ENCODE data around the gene DNAH17.

- TF ChIP-seq CTCF (IDR thresholded peaks at IDR 0.05 in 2 of 3, conservative IDR thresholded peaks at IDR 0.05 in 1 of 3; ENCODE audit: borderline replicate concordance in 1 of 3, insufficient read depth in 1 of 3, low read depth in 2 of 3, low read length in 2 of 3) (no peak), EGR1 (IDR thresholded peaks at IDR 0.05; ENCODE audit: low read depth) (no peak), POLR2AphosphoS5 (IDR thresholded peaks at IDR 0.05; ENCODE audit: low read depth, low read length) (no peak), POLR2A (IDR thresholded peaks at IDR 0.05; ENCODE audit: borderline replicate concordance, extremely low read depth, insufficient read depth, insufficient read length) (no peak), ZFX (IDR thresholded peaks at IDR 0.05) (no peak)
These were observed 183.6 kb downstream of the DNAH17 start for GRCh38 chr17:78393575-78393974.

Data from HCT116 (cell line).